GM18505 (cell line): ENCODE data around the gene PASK.

ENCODE experiments used
- ATAC-seq: cut with Tn5 transposase; IDR thresholded peaks from one replicate; pipeline ENCODE4 v1.9.1; 2021; ENCODE audit not compliant: unreplicated experiment
- POLR2A ChIP-seq: IDR thresholded peaks from 4 replicates; pipeline ENCODE4 v1.6.1; 2011; ENCODE audit warnings: borderline replicate concordance; ENCODE audit not compliant: insufficient read depth, insufficient read length; ENCODE audit errors: extremely low read depth

The PASK gene

GRCh38 chr2:241135737-241136136 is 13.5 kb downstream of the PASK start:
- ATAC-seq = no peak
- TF ChIP-seq POLR2A = no peak

- no peak for TF ChIP-seq POLR2A
- no peak for ATAC-seq
Observed at GRCh38 chr2:241134711-241135110, 14.6 kb downstream of the PASK start.

- ATAC-seq = no peak
- no peak for TF ChIP-seq POLR2A
Observed at GRCh38 chr2:241133436-241133820, 15.8 kb downstream of the PASK start.

- no peak for TF ChIP-seq POLR2A
- no peak for ATAC-seq
Observed at GRCh38 chr2:241132538-241133435, 16.5 kb downstream of the PASK start.

GRCh38 chr2:241131531-241131930 is 17.7 kb downstream of the PASK start:
- no peak for ATAC-seq
- no peak for TF ChIP-seq POLR2A

GRCh38 chr2:241130316-241130715 is 19.0 kb downstream of the PASK start:
- ATAC-seq = no peak
- no peak for TF ChIP-seq POLR2A

- TF ChIP-seq POLR2A = peak; percentile 32
Observed at GRCh38 chr2:241129086-241129871, 20.0 kb downstream of the PASK start.

GRCh38 chr2:241128266-241128665 is 21.0 kb downstream of the PASK start:
- no peak for ATAC-seq
- no peak for TF ChIP-seq POLR2A

More at GRCh38 chr2:241129086-241129871, 20.0 kb downstream of the PASK start:
- no peak for ATAC-seq

GRCh38 chr2:241126771-241127202 is 22.5 kb downstream of the PASK start:
- ATAC-seq = no peak
- no peak for TF ChIP-seq POLR2A

GRCh38 chr2:241126201-241126611 is 23.1 kb downstream of the PASK start:
- no peak for TF ChIP-seq POLR2A
- no peak for ATAC-seq

- no peak for TF ChIP-seq POLR2A
- no peak for ATAC-seq
Observed at GRCh38 chr2:241125626-241126025, 23.6 kb downstream of the PASK start.

- no peak for ATAC-seq
Observed at GRCh38 chr2:241123816-241124536, 25.3 kb downstream of the PASK start.

GRCh38 chr2:241122376-241123002 is 26.8 kb downstream of the PASK start:
- ATAC-seq = no peak
- TF ChIP-seq POLR2A = no peak

More at GRCh38 chr2:241123816-241124536, 25.3 kb downstream of the PASK start:
- no peak for TF ChIP-seq POLR2A

GRCh38 chr2:241121008-241121407 is 28.3 kb downstream of the PASK start:
- no peak for ATAC-seq
- TF ChIP-seq POLR2A = no peak

GRCh38 chr2:241120440-241120839 is 28.8 kb downstream of the PASK start:
- no peak for TF ChIP-seq POLR2A
- ATAC-seq = no peak
